Inflammatory macrophage (primary cell): ENCODE results near the gene HTR3B.
"Not testable (repeated sequence)": the region's sequence is repeated elsewhere in the genome, so short reads cannot be mapped to it uniquely, and the experiment has no call there.

Source experiments
- DNase-seq, 2 donors: peaks; one replicate each; pipeline ENCODE4 v3.0.0-alpha.2; 2020 to 2022

Gene HTR3B

DNA sequence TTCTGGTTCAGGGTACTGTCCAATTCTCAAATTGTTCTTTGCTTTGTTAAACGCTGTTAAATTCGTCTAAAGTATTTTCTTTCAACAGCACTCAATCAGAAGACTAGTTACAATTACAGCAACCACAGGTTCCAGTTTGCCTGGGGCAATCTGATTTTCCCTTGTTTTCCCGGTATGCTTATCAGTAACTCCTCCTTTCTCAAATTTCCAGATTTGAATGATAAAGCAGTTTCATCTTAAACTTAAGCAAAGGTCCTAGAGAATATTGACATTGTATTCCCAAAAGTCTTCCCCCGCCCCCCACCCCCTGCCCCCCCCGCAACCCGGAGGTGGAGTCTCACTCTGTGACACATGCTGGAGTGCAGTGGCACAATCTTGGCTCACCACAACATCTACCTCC is 18.7 kb upstream of the HTR3B start:
- DNase-seq, result no peak

DNA sequence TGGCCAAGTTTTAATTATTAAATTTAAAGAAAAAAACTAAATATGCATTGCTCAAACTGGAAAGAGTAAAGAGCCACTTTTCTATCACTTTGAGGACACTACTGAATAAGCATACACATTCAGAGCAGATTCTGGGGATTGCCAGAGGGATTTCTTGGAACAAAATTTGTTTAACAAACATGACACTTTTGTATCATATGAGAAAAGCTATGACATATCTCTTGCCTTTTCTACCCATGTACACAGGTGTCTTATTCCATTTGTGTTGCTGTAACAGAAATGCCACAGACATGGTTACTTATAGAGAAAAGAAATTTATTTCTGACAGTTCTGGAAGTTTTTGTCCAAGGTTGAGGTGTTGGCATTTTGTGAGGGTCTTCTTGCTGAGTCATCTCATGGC is 15.7 kb upstream of the HTR3B start:
- no peak for DNase-seq

DNA sequence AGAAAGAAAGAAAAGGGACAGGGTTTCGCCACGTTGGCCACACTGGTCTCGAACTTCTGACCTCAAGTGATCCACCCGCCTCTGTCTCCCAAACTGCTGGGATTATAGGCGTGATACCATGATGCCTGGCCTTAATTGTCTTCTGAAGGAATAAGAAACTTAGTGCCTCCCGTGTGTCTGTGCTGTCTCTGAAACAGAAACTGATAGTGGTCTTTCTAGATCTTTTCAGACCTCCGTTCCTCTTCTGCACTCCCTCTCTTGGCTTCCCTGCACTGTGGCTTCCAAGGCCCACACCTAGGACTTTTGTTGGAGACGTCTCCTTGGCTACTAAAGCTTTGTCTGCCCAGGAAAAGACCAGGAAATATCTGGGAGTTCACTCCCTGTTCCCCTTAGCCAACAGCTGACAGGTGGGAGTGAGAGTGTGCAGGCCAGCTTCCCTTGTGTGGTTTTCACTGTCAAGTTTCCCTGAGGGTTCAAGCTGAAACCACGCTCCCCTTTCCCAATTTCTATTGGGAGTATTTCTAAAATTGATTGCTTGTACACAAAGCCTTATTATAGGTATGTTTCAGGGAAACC is 10.1 kb upstream of the HTR3B start:
- DNase-seq, result no peak

DNA sequence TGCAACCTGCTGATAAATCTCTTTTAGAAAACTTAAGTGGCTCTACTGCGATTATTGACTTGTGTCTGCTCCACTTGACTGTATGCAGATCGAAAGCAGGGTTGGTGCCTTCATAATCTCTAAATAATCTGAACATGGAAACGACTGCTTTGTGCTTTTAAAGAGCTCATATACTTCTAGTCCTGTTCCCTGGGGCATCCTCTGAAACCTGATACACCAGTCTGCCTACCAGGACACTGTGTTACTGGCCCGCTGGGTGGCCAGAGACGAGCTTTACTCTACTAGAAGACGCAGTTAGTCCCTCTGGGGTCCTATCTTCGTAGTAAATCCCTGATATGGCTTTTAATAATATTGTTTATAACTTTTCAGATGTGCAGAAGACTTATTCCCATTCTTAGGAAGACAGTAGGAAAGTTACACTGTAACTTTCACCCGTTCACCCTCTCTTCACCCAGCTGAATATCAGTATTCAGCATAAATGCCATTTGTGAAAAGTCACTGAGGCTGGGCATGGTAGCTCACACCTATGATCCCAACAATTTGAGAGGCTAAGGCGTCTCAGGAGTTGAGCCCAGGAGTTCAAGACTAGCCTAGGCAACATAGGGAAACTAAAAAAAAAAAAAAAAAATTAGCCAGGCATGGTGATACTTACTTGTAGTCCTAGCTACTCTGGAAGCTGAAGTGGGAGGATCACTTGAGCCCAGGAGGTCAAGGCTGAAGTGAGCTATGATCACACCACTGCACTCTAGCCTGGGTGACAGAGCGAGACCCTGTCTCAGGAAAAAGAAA is 9.0 kb upstream of the HTR3B start:
- DNase-seq, result no peak

DNA sequence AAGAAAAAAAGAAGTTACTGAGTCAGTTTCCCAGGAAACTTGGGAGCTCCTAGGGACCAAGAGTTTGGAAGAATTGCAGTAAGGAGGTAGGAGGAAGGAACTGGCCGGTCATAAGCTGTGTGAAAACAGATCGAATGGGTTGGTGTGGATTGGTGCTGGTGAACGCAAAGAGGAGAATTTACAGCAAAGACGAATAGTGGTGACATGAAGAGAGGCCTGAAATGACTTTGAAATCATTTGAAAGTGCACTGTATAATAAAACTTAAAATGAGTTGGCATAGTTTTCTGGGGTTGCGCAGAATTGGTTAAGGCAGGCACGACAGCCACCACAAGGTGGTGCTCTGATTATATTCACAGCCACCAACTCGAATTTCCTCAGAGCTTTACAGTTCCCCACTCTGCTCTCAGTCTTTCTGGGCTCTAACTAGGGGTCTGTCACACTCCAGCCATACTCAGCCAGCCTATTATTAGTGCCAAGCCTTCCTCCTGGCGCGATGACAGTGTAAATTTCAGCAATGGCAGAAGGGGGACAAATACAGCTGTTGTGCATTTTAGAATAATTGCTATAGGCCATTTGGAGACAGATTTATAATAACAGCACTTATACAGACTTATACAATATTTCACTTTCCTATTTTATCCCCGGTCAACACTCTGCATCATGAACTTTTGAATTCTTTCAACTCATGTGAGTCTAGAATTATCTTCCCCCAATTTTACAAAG is 8.3 kb upstream of the HTR3B start:
- peak; percentile 33 to 53 for DNase-seq

DNA sequence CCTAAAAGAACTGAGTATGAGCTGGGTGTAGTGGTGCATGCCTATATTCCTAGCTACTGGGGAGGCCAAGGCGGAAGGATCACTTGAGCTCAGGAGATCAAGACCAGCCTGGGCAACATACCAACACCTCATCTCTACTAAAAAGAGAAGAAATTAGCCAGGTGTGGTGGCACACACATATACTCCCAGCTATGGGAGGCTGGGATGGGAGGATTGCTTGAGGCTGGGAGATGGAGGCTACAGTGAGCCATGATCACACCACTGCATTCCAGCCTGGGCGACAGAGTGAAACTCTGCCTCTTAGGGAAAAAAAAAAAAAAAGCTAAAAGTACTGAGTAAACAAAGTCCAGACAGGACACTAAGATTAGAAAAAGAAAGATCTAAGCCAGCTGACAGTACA is 3.5 kb upstream of the HTR3B start:
- no peak for DNase-seq

DNA sequence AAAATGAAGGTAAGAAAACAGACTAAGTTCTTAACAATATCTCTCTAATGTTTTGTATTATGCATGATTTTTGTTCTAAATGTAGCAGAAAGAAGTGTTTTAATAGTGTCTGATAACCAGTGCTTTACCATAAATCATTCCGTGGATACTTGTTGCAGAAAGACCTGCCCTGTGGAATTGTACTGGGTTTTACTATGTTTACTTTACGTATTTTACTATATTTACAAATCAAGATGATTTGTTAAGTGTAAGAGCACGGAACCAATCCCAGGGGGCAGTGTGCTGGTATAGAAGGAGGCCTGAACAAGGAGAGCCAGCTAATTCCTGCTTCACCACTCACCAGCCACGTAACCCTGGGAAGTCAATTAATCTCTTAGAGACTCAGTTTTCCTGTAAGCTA is 1.4 kb downstream of the HTR3B start:
- DNase-seq, result no peak

DNA sequence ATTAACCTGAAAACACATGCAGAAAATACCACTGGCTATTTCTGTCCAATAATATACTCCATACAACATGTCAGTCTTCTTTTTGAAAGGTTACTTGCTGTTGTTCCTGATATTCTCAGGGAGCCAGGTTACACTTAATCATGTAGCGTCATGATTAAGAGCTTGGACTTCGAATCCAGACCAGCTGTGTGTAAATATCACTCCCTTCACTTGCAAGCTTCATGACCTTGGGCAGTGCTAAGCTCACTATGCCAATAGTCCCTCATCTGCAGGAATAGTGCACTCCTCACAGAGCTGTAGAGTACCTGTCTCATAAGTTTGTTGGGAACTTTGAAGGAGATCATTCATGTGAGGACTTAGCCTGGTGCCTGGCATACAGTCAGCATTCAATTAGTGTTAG is 1.9 kb downstream of the HTR3B start:
- DNase-seq, result no peak

DNA sequence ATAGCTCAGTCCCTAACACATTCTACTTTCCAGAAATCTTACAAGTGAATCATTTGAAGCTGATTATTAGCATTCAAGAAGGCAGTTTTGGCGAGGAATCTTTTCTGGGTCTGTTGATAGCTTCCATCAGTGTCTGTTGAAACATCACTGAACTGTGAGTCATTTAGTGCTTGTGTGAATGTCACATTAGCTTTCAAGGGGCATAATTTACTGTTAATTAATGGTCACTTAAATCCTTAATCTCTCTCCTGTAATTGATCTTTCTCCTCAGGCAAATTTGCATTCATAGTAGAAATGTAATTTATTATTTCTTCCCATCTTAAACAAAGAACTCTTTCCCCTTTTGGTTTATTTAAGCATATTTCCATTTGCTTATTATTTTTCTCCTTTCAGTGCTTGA is 2.6 kb downstream of the HTR3B start:
- no peak for DNase-seq

DNA sequence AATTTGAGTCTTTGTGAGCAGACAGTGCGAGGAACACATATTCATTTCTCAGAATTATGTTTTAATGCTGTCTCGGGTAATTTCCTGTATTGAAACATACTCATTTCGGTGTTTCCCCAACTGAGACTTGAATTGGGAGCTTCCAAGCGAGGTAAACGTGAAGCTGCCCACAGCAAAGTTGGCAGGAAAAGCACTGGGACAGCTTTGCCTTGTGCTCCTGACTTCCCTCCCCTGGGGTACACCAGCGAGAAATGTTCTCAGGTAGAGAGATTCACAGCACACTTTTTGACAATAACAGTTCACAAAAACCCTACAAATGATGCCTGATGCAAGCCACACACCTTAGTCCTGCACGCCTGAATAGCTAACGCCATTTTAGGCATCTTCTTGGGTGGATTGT is 3.1 kb downstream of the HTR3B start:
- no peak for DNase-seq

DNA sequence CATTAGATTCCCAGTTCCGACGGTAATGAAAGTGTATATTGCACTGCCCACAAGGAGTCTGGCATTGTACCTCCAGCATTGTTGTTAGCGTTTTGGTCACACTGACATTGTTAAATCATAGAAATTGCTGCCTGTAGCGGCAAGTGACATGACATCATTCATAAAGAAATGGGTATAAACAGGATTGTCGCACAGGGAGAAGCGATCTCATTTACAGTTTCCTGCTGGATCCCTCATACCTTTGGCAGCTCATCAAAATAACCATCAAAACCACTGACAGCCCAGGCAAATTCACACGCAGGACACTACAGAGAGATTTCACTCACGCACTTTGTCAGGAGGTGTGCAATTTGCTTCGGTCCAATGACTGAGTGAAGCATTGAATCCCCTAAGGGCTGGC is 3.5 kb downstream of the HTR3B start:
- no peak for DNase-seq

DNA sequence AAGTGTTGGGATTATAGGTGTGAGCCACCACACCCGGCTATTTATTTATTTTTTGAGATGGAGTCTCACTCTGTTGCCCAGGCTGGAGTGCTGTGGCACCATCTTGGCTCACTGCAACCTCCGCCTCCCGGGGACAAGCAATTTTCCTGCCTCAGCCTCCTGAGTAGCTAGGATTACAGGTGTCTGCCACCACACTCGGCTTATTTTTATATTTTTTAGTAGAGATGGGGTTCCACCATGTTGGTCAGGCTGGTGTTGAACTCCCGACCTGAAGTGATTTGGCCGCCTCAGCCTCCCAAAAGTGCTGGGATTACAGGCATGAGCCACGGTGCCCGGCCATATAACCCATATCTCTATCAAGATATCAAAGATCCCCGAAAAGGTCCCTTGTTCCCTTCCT is 6.9 kb downstream of the HTR3B start:
- not testable (repeated sequence) for DNase-seq

DNA sequence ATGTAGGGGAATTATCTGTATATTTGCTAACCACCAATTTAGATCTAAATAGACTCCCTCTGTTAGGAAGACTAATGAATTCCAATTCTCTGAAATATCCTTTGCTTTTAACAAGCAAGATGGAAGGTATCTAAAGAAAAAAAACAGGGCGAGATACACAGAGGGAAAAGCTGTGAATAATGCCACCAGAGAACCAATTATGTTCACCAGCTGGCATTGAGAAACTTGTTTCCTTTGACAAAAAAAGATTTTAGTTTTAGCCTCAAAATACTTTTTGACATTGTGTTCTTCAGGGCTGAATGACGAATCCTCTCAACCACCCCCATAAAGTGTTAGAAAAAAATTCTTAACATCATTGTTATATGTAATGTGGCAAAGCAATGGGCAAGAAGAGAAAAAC is 19.0 kb downstream of the HTR3B start:
- no peak for DNase-seq

DNA sequence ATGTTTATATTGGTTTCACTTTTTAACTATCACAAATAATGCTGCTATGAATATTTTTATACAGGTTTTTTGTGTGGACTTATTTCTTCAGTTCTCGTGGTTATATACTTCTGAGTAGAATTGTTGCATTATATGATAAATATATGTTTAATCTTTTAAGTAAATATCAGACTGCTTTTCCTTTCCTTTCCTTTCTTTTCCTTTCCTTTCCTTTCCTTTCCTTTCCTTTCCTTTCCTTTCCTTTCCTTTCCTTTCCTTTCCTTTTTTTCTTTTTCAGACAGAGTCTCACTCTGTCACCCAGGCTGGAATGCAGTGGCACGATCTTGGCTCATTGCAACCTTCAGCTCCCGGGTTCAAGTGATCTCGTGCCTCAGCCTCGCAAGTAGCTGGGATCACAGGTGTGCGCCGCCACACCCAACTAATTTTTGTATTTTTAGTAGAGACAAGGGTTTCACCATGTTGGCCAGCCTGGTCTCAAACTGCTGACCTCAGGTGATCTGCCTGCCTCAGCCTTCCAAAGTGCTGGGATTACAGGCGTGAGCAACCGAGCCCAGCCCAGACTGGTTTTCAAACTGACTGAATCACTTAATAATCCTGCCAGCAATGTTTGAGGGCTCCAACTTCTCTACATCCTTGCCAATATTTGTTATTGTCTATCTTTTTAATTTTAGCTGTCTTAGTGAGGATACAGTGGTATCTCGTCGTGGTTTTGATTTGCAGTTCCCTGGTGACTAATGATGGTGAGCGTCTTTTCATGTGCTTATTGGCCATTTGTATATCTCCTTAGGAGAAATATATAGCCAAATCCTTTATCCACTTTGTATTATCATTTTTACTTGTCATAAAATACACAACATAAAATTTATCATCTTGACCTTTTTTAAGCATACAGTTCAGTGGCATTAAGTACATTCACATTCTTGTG is 21.9 kb downstream of the HTR3B start:
- DNase-seq, result no peak

DNA sequence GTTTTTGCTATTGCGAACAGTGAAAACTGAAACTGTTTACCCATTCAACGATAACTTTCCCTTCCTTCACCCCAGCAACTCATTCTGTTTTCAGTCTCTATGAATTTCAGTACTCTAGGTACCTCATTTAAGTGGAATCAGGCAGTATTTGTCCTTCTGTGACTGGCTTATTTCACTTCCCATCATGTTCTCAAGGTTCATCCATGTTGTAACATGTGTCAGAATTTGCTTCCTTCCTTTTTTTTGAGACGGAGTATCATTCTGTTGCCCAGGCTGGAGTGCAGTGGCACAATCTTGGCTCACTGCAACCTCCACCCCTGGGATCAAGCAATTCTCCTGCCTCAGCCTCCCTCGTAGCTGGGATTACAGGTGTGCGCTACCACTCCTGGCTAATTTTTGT is 23.7 kb downstream of the HTR3B start:
- DNase-seq, result peak; percentile 25 to 49

DNA sequence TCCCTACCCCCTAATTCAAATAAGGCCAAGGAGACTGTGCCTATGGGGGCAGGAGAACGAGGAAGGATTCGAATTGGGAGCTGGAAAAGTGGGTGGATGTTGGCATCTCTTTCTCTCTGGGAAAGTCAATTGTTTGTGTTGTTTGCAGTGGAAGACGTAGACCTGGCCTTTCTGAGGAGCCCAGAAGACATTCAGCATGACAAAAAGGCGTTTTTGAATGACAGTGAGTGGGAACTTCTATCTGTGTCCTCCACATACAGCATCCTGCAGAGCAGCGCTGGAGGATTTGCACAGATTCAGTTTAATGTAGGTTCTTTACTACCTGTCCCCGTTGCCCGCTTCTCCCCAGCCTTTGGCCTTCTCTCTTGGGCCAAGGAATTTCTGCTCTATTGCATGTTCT is 28.2 kb downstream of the HTR3B start:
- no peak for DNase-seq

DNA sequence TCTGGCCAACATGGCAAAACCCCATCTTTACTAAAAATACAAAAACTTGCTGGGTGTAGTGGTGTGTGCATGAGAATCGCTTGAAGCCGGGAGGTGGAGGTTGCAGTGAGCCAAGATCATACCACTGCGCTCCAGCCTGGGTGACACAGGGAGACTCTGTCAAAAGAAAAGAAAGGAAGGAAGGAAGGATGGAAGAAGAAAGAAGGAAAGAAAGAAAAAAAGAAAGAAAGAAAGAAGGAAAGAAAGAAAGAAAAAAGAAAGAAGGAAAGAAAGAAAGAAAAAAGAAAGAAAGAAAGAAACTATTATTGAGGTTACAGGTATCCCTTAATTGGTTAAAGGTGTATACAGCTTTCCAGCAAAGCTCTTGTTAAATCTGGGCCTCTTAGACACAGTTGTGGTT is 29.6 kb downstream of the HTR3B start:
- not testable (repeated sequence) for DNase-seq

DNA sequence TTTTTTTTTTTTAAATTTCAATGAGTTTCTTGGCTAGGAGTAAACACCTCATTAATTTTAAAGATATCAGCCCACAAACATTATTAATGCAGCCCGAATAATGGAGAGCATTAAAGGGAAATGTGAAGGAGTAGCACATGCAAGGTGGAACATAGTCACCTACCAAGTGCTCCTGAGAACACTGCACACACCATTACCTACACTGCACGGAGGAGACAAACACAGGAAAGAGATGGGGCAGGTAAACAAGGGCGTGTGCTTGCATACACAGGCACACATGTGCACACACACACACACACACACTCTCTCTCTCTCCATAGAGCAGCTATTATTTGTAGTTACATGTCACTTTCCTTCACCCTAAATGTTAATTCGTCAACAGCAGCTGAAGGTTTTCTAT is 30.2 kb downstream of the HTR3B start:
- no peak for DNase-seq

DNA sequence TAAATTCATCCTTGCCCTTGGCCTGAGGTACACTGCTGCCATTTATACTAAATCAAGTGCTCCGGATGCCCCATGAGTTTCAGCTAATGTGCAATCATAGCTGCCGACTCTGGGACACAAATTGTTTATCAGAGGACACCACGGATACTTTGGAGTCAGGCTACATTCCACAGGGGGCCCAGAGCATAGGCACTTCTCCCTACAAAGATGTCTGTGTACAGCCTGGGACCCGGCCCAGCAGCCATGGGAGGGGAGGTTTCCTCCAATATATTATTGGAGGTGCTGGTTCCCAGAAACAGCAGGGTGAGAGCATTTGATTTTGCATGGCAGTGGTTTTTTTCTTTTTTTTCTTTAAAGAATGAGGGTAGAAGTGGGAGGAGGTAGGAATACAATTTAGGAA is 31.3 kb downstream of the HTR3B start:
- no peak for DNase-seq

DNA sequence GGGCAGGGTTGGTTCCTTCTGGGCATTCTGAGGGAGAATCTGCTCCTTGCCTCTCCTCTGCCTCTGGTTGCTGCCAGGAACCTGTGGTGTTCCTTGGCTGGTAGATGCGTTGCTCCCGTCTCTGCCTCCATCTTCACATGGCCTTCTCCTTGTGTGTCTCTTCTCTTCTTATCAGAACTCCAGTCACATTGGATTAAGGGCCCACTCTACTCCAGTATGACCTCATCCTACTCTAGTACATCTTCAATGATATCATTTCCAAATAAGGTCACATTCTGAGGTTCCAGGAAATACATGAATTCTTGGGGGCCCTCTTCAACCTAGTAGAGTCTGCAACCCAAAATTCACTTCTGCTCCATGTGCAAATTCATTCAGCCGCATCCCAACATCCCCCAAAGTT is 33.3 kb downstream of the HTR3B start:
- no peak for DNase-seq

DNA sequence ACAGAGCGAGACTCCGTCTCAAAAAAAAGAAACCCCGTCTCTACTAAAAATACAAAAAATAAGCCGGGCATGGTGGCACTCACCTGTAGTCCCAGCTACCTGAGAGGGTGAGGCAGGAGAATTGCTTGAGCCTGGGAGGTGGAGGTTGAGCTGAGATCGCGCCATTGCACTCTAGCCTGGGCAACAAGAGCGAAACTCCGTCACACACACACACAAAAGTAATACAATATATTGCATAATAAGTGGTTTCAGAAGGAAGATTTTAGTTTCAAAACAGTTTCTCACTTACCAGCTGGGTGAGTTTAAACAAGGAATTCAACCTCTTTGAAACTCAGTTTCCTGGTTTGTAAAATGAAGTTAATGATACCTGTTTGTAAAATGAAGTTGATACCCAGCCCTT is 37.7 kb downstream of the HTR3B start:
- peak; percentile 12 to 27 for DNase-seq

DNA sequence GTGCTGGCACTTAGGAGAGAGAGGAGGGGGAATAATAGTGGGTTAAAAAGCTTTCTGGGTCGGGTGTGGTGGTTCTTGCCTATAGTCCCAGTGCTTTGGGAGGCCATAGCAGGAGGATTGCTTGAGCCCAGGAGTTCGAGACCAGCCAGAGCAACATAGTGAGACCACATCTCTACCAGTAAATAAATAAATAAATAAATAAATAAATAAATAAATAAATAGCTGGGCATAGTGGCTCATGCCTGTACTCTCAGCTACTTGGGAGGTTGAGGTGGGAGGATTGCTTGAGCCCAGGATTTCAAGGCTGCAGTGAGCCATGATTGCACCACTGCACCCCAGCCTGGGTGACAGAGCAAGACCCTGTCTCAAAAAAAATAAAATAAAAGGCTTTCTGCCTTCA is 41.6 kb downstream of the HTR3B start:
- not testable (repeated sequence) for DNase-seq

DNA sequence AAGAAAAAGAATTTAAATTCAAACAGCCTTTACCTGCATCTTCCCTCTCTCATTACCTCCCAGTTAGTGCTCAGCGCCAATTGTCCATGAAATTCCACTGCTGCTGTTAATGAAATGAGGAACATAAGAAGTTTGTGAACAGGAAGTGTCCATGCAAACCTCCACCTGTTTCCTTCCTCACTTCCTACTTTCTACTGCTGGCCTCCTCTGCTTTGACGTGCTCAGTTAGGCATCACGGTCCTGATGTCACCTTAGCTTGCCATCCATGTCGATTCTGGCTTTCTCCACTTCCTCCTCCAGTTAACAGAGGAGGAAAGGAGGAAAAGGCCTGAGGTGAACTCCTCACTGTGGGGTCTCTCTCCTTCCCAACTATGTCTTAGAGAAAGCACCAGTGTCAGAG is 43.4 kb downstream of the HTR3B start:
- DNase-seq, result peak in 1 of 2 donors; percentile 7
